NOMO-1 treated with DMSO at 0.1 percent for 48 hours (cell line): Measurements from ENCODE around the gene GNB1L.

Experiments used
- DNase-seq: peaks from one replicate; lab custom pipeline; 2025; ENCODE audit not compliant: unreplicated experiment; lab: John Stamatoyannopoulos, UW

The GNB1L gene

GRCh38 chr22:19824212-19824925 lies 30.3 kb downstream of the GNB1L start:
- DNase-seq: peak; percentile 53

- no peak for DNase-seq
Observed at GRCh38 chr22:19823902-19824211, 30.8 kb downstream of the GNB1L start.

GRCh38 chr22:19823191-19823901 lies 31.3 kb downstream of the GNB1L start:
- no peak for DNase-seq

- DNase-seq: no peak
Observed at GRCh38 chr22:19822301-19823117, 32.2 kb downstream of the GNB1L start.

GRCh38 chr22:19821523-19822300 lies 33.0 kb downstream of the GNB1L start:
- no peak for DNase-seq

- DNase-seq: no peak
Observed at GRCh38 chr22:19820880-19821522, 33.7 kb downstream of the GNB1L start.

- no peak for DNase-seq
Observed at GRCh38 chr22:19819911-19820879, 34.5 kb downstream of the GNB1L start.

GRCh38 chr22:19819208-19819910 lies 35.3 kb downstream of the GNB1L start:
- no peak for DNase-seq

GRCh38 chr22:19818324-19819207 lies 36.1 kb downstream of the GNB1L start:
- DNase-seq: no peak

GRCh38 chr22:19816372-19817119 lies 38.1 kb downstream of the GNB1L start:
- no peak for DNase-seq

GRCh38 chr22:19815823-19816290 lies 38.8 kb downstream of the GNB1L start:
- DNase-seq: no peak

- DNase-seq: no peak
Observed at GRCh38 chr22:19815093-19815822, 39.4 kb downstream of the GNB1L start.

GRCh38 chr22:19814428-19814827 lies 40.2 kb downstream of the GNB1L start:
- no peak for DNase-seq

GRCh38 chr22:19812910-19813309 lies 41.8 kb downstream of the GNB1L start:
- DNase-seq: no peak

GRCh38 chr22:19811811-19812771 lies 42.6 kb downstream of the GNB1L start:
- no peak for DNase-seq
